ENCODE results near the gene FES.

DNA sequence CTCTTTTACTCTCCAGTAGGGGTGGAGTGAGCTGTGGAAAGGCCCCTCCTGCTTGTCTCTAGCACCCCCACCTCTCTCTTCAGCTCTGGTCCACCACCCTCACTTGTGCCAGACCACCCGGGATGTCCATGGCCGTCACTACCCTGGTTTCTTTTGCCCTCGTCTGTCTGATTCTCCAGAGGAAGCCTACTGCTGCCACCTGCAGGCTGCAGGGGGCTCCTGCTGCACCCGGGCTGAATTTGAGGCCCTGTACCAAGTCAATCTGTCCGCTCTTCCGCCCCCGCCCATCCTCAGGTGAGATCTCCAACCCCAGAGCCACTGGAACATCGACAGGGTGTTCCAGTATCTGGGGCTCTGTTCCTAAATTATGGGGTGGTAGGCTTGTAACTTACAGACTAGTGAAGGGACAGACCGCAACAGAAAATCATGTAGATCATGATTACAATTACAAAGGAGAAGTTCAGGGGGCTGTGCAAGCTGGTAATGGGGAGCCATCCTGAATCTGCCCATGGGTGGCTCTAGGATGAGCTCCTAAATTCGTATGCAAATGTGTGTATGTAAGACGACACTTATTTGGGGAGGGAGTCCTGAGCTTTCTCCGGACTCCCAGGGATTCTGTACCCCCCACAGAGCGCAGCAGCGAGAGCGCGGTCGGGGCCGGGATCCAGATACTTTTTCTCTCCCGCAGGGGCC lies 50.1 kb downstream of the FES start:
- TF ChIP-seq EP300 (IDR thresholded peaks at IDR 0.05; ENCODE audit: borderline replicate concordance), result no peak
- TF ChIP-seq TAF1 (IDR thresholded peaks at IDR 0.05; ENCODE audit: low read depth), result no peak
- TF ChIP-seq CEBPB (IDR thresholded peaks at IDR 0.05), result no peak
- no peak for TF ChIP-seq FOXM1 (IDR thresholded peaks at IDR 0.05; ENCODE audit: borderline replicate concordance, low read depth)
- no peak for TF ChIP-seq YY1 (IDR thresholded peaks at IDR 0.05; ENCODE audit: low read depth)
- no peak for TF ChIP-seq CREB1 (IDR thresholded peaks at IDR 0.05; ENCODE audit: low read depth)
- TF ChIP-seq, protein P1, sequence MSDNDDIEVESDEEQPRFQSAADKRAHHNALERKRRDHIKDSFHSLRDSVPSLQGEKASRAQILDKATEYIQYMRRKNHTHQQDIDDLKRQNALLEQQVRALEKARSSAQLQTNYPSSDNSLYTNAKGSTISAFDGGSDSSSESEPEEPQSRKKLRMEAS (IDR thresholded peaks at IDR 0.05), result no peak
- TF ChIP-seq, protein P2, sequence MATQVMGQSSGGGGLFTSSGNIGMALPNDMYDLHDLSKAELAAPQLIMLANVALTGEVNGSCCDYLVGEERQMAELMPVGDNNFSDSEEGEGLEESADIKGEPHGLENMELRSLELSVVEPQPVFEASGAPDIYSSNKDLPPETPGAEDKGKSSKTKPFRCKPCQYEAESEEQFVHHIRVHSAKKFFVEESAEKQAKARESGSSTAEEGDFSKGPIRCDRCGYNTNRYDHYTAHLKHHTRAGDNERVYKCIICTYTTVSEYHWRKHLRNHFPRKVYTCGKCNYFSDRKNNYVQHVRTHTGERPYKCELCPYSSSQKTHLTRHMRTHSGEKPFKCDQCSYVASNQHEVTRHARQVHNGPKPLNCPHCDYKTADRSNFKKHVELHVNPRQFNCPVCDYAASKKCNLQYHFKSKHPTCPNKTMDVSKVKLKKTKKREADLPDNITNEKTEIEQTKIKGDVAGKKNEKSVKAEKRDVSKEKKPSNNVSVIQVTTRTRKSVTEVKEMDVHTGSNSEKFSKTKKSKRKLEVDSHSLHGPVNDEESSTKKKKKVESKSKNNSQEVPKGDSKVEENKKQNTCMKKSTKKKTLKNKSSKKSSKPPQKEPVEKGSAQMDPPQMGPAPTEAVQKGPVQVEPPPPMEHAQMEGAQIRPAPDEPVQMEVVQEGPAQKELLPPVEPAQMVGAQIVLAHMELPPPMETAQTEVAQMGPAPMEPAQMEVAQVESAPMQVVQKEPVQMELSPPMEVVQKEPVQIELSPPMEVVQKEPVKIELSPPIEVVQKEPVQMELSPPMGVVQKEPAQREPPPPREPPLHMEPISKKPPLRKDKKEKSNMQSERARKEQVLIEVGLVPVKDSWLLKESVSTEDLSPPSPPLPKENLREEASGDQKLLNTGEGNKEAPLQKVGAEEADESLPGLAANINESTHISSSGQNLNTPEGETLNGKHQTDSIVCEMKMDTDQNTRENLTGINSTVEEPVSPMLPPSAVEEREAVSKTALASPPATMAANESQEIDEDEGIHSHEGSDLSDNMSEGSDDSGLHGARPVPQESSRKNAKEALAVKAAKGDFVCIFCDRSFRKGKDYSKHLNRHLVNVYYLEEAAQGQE (IDR thresholded peaks at IDR 0.05; ENCODE audit: low read depth), result no peak
- no peak for TF ChIP-seq TCF12 (IDR thresholded peaks at IDR 0.05; ENCODE audit: low read depth)
- peak; percentile 78 for TF ChIP-seq RAD21 (IDR thresholded peaks at IDR 0.05; ENCODE audit: low read depth)

All from Ishikawa (cell line).